ENCODE data around the gene CMSS1. TPM values are rescaled to one million over a fixed set of nuclear protein-coding genes. Genes with fewer than 3 reads are reported as not detected.

CMSS1 gene
- total and polyA plus RNA-seq, 2 of the 13 experiments (the other 11 are each of a cell fraction or from before 2014, with no cell fraction given), result 6.4 to 48.7 TPM

DNA sequence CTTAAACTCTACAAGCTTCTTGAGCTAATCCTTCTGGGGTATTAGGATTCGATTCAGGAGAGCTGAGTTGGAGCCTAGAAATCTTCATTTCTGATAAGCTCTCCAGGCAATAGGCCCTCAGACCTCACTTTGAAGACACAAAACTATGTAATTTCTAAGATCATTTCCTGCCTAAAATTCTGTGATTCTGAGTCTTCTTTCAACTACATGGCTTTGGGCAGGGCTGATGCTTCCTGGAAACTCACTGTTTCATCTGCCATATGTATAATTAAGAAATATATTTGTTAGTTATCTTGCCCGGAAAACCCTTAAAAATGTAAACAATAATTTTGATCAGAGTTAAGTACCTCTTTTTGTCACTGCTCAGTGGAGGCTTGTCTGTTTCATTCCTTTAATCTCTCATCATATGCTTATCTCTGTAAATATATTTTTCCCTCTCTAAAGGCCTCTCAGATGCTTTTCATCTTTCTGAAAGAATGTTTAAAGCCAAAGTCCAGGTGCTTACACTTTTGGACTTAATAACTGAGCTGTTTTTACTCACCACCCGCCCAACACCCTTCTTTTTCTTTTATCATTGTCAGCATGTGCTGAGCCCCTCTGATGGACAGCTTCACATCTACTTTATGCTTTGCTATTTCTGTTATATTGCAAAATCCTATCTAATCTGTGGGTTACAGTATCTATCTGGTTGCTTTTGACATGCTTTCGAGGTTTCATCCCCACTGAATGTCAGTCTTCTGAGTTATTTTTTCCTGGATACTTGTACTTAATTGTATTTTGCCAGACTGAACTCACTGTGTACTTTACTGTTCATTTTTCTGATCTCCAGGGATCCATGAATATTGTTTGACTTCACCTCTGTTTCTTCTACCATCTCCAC is 258.4 kb downstream of the CMSS1 start (continued):
- 0 out of 2 replicates have a peak, but pooled peaks have one; percentile 31 for TF ChIP-seq SOX13 (IDR thresholded peaks at IDR 0.05)
- TF ChIP-seq SOX13 (CRISPR knock-in tag; conservative IDR thresholded peaks at IDR 0.05 in 1 of 2, IDR thresholded peaks at IDR 0.05 in 1 of 2), result peak in 1 of 2 experiments; percentile 88; a peak in 2 of 4 replicates
- TF ChIP-seq, protein P1, sequence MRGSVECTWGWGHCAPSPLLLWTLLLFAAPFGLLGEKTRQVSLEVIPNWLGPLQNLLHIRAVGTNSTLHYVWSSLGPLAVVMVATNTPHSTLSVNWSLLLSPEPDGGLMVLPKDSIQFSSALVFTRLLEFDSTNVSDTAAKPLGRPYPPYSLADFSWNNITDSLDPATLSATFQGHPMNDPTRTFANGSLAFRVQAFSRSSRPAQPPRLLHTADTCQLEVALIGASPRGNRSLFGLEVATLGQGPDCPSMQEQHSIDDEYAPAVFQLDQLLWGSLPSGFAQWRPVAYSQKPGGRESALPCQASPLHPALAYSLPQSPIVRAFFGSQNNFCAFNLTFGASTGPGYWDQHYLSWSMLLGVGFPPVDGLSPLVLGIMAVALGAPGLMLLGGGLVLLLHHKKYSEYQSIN (CRISPR knock-in tag; IDR thresholded peaks at IDR 0.05; ENCODE audit: borderline replicate concordance), result no peak
- peak; percentile 63; the same call in 1 of the 2 replicates for TF ChIP-seq FOXK1 (CRISPR knock-in tag; IDR thresholded peaks at IDR 0.05; ENCODE audit: borderline replicate concordance, low read depth)
- TF ChIP-seq ELK4 (CRISPR knock-in tag; IDR thresholded peaks at IDR 0.05; ENCODE audit: borderline replicate concordance), result no peak
- 0 out of 2 replicates have a peak, but pooled peaks have one; percentile 18 for TF ChIP-seq ZSCAN12 (CRISPR knock-in tag; IDR thresholded peaks at IDR 0.05)
- peak; percentile 94 for TF ChIP-seq ARID5B (CRISPR knock-in tag; IDR thresholded peaks at IDR 0.05)
- peak; percentile 99 for TF ChIP-seq GATA4 (IDR thresholded peaks at IDR 0.05; ENCODE audit: borderline replicate concordance, low read depth)
- no peak for TF ChIP-seq ZNF441 (CRISPR knock-in tag; IDR thresholded peaks at IDR 0.05; ENCODE audit: borderline replicate concordance)
- TF ChIP-seq, protein P2, sequence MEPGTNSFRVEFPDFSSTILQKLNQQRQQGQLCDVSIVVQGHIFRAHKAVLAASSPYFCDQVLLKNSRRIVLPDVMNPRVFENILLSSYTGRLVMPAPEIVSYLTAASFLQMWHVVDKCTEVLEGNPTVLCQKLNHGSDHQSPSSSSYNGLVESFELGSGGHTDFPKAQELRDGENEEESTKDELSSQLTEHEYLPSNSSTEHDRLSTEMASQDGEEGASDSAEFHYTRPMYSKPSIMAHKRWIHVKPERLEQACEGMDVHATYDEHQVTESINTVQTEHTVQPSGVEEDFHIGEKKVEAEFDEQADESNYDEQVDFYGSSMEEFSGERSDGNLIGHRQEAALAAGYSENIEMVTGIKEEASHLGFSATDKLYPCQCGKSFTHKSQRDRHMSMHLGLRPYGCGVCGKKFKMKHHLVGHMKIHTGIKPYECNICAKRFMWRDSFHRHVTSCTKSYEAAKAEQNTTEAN (CRISPR knock-in tag; conservative IDR thresholded peaks at IDR 0.05), result peak; percentile 82; the same call in 1 of the 2 replicates
- no peak for TF ChIP-seq TARDBP (CRISPR knock-in tag; IDR thresholded peaks at IDR 0.05)
- TF ChIP-seq, protein P3, sequence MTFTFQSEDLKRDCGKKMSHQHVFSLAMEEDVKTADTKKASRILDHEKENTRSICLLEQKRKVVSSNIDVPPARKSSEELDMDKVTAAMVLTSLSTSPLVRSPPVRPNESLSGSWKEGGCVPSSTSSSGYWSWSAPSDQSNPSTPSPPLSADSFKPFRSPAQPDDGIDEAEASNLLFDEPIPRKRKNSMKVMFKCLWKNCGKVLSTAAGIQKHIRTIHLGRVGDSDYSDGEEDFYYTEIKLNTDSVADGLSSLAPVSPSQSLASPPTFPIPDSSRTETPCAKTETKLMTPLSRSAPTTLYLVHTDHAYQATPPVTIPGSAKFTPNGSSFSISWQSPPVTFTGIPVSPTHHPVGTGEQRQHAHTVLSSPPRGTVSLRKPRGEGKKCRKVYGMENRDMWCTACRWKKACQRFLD (CRISPR knock-in tag; IDR thresholded peaks at IDR 0.05; ENCODE audit: borderline replicate concordance), result no peak

Data from HepG2 (cell line).